BJ (cell line): ENCODE results near the gene NEDD9. TPM values are rescaled to one million over a fixed set of nuclear protein-coding genes. Genes with fewer than 3 reads are reported as not detected.

Experiments used
- CTCF ChIA-PET: fragments of 350-600 bp; formaldehyde crosslinking; extraction: SDS; loops from one replicate; lab custom pipeline; 2021; ENCODE audit warnings: antibody characterized with exemption, inconsistent platforms; lab: Yijun Ruan, JAX
- POLR2A ChIA-PET: fragments of 300-600 bp; sonication (Branson Sonifier 250); formaldehyde crosslinking; extraction: SDS; loops from one replicate; lab custom pipeline; 2021; ENCODE audit warnings: antibody characterized with exemption; lab: Charles Lee
- DNase-seq: peaks from one replicate; pipeline ENCODE4 v3.0.0-alpha.2; 2011; ENCODE audit warnings: low read depth
- H3K27me3 ChIP-seq: 2 replicates; pipeline ENCODE4 v1.6.0; 2011; ENCODE audit warnings: low read length; ENCODE audit not compliant: control insufficient read depth, insufficient read depth
- H3K36me3 ChIP-seq: 2 replicates; pipeline ENCODE4 v1.5.1; 2011; ENCODE audit warnings: low read length; ENCODE audit not compliant: control insufficient read depth, insufficient read depth
- H3K4me3 ChIP-seq: 2 replicates; pipeline ENCODE4 v1.5.1; 2011; ENCODE audit warnings: low read depth, mild to moderate bottlenecking, control low read depth, low read length
- polyA plus RNA-seq: library from polyadenylated mRNA; depleted of rRNA; stranded (reverse); fragments of >200 nt; gene quantifications from 2 replicates; pipeline ENCODE4 v1.2.3, GENCODE V29; 2011
- TF ChIP-seq, protein P1 (sequence below): IDR thresholded peaks from 2 replicates; pipeline ENCODE4 v1.5.1; 2011; ENCODE audit warnings: low read depth, mild to moderate bottlenecking, control low read depth, inconsistent platforms, low read length, moderate library complexity; ENCODE audit not compliant: insufficient read depth

Gene NEDD9
- polyA plus RNA-seq, 1 experiment = 25.6 TPM

- no peaks in the 10 kb centered on the region for H3K36me3 ChIP-seq
- POLR2A ChIA-PET = no interaction called here
- no peaks in the 10 kb centered on the region for H3K27me3 ChIP-seq
- CTCF ChIA-PET = no interaction called here
- TF ChIP-seq, protein P1, sequence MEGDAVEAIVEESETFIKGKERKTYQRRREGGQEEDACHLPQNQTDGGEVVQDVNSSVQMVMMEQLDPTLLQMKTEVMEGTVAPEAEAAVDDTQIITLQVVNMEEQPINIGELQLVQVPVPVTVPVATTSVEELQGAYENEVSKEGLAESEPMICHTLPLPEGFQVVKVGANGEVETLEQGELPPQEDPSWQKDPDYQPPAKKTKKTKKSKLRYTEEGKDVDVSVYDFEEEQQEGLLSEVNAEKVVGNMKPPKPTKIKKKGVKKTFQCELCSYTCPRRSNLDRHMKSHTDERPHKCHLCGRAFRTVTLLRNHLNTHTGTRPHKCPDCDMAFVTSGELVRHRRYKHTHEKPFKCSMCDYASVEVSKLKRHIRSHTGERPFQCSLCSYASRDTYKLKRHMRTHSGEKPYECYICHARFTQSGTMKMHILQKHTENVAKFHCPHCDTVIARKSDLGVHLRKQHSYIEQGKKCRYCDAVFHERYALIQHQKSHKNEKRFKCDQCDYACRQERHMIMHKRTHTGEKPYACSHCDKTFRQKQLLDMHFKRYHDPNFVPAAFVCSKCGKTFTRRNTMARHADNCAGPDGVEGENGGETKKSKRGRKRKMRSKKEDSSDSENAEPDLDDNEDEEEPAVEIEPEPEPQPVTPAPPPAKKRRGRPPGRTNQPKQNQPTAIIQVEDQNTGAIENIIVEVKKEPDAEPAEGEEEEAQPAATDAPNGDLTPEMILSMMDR = no peak
- no peak overlapping the region for H3K4me3 ChIP-seq
- no peak for DNase-seq
These were observed 3.7 kb upstream of the NEDD9 start for GRCh38 chr6:11236076-11236750.

DNA sequence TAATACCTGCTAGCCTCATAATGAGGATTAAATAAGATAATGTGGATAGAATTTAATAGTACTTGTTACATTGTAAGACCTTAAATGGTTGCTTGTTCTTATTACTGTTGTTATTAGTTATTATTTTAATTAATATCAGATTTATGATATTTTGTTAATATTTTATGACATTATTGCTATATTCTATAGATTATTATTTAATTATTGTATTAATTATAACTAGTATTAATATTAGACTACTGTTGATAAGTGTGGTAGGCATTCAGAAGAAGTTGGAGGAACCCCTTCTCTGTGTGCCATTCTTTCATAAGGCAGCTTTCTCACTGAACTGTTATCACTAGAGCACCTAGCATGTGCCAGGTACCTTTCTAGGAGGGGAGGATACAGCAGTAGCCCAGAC lies 2.6 kb upstream of the NEDD9 start:
- POLR2A ChIA-PET = no interaction called here
- H3K27me3 ChIP-seq = no peaks in the 10 kb centered on the region
- no peak overlapping the region for H3K4me3 ChIP-seq
- CTCF ChIA-PET = no interaction called here
- no peak for DNase-seq
- H3K36me3 ChIP-seq = no peaks in the 10 kb centered on the region
- TF ChIP-seq, protein P1 = no peak

DNA sequence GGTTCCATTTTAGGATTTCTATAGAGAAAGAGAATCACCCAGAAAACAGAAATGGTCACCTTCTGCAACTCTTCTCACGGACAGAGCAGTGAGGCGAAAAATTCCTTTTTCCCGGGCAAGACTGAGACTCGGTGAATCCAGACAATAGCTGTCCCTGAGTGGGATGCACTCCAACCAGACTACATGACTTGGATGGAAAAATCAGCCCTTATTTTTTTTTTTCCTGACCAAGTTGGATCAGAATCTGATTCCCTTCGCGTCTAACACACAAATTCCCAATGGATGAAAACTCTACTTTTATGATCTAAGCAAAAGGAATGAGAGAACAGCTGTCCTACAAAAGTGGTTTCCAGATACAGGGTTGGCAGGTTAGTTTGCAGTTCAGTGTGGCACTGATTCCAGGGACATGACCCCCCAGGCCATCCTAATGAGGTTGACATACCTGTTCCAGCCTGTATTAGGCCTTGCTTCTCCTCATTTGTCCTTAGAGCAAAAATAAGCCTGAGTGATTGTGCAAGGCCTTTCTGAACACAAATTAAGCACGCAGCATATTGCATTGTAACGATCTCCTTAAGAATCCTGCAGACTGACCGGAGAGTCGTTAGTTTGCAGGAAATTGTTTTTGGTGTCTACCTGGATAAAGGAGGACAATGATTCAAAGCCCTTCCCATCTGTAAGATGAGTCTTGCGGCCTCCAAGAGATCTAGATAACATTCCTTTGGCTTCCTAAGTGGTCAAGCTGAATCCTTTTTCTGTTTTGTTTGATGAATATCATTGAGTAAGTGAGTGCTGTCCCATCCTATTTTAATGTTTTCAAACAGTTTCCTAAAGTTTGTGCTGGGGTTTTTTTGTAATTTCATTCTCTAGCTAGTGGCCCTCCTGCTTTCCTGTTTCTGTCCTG lies 1.5 kb upstream of the NEDD9 start:
- TF ChIP-seq, protein P1 = no peak
- Histone ChIP-seq H3K4me3 (no peak overlapping the region), H3K27me3 (no peaks in the 10 kb centered on the region), H3K36me3 (no peaks in the 10 kb centered on the region)
- no peak for DNase-seq
- ChIA-PET POLR2A (interaction anchor here (0.6 kb wide), 2 partner anchors 12 to 198 kb away, joined by 6 to 7 read pairs; no protein-coding TSS in a partner anchor), CTCF (interaction anchor here (1.0 to 3.3 kb wide), 4 partner anchors 9 to 262 kb away, joined by 3 to 22 read pairs (median 5); no protein-coding TSS in a partner anchor)

- Histone ChIP-seq H3K36me3 (no peaks in the 10 kb centered on the region), H3K27me3 (no peaks in the 10 kb centered on the region), H3K4me3 (peak overlapping the region; percentile 68)
- no peak for DNase-seq
- TF ChIP-seq, protein P1 = no peak
- ChIA-PET POLR2A (interaction anchor here (0.6 to 1.2 kb wide), 7 partner anchors 9 to 281 kb away, joined by 3 to 10 read pairs (median 6); no protein-coding TSS in a partner anchor), CTCF (interaction anchor here (1.0 to 3.3 kb wide), 5 partner anchors 9 to 263 kb away, joined by 3 to 22 read pairs (median 6); no protein-coding TSS in a partner anchor)
These were observed 530 bp upstream of the NEDD9 start for GRCh38 chr6:11232770-11233626.
